ENCODE measurements around the gene RHPN2. TPM values are rescaled to one million over a fixed set of nuclear protein-coding genes. Genes with fewer than 3 reads are reported as not detected.

The RHPN2 gene
- total and polyA plus RNA-seq, 2 of the 13 experiments (the other 11 are each of a cell fraction or from before 2014, with no cell fraction given): 20.3 to 48.0 TPM

GRCh38 chr19:33064792-33065550 is at the start of gene RHPN2 (continued):
- TF ChIP-seq SNAPC4 (CRISPR knock-in tag; IDR thresholded peaks at IDR 0.05): no peak
- TF ChIP-seq MXD3 (CRISPR knock-in tag; IDR thresholded peaks at IDR 0.05): peak; percentile 48; the same call in 1 of the 2 replicates
- no peak for TF ChIP-seq ZNF138 (CRISPR knock-in tag; IDR thresholded peaks at IDR 0.05; ENCODE audit: low read depth)
- no peak for TF ChIP-seq RORA (CRISPR knock-in tag; IDR thresholded peaks at IDR 0.05)
- TF ChIP-seq ATF4 (CRISPR knock-in tag; IDR thresholded peaks at IDR 0.05): 0 out of 4 replicates have a peak, but pooled peaks of 1 of the 2 experiments have one; percentile 12
- peak; percentile 50 for TF ChIP-seq SAP130 (CRISPR knock-in tag; IDR thresholded peaks at IDR 0.05; ENCODE audit: low read depth)
- TF ChIP-seq ZNF777 (CRISPR knock-in tag; IDR thresholded peaks at IDR 0.05): peak; percentile 96
- no peak for TF ChIP-seq FIP1L1 (IDR thresholded peaks at IDR 0.05; ENCODE audit: borderline replicate concordance, insufficient read depth, low read depth, low read length)
- TF ChIP-seq DZIP1 (CRISPR knock-in tag; IDR thresholded peaks at IDR 0.05): no peak
- TF ChIP-seq CEBPB (IDR thresholded peaks at IDR 0.05; ENCODE audit: borderline replicate concordance, low read depth, low read length): no peak
- no peak for TF ChIP-seq E2F1 (CRISPR knock-in tag; IDR thresholded peaks at IDR 0.05)
- no peak for TF ChIP-seq ZNF513 (CRISPR knock-in tag; conservative IDR thresholded peaks at IDR 0.05)
- TF ChIP-seq ZNF766 (CRISPR knock-in tag; IDR thresholded peaks at IDR 0.05; ENCODE audit: borderline replicate concordance): no peak
- TF ChIP-seq ZNF296 (CRISPR knock-in tag; conservative IDR thresholded peaks at IDR 0.05): no peak
- TF ChIP-seq ZNF547 (CRISPR knock-in tag; IDR thresholded peaks at IDR 0.05): no peak
- no peak for TF ChIP-seq U2AF1 (optimal IDR thresholded peaks at IDR 0.05; ENCODE audit: low read depth, low read length)

Data from HepG2 (cell line).